Endothelial cell of umbilical vein (primary cell): ENCODE data around the gene SPHK2. TPM values are rescaled to one million over a fixed set of nuclear protein-coding genes. Genes with fewer than 3 reads are reported as not detected.

Experiments used
- BruUV-seq: library from RNA; stranded (reverse); fragments of 400-500 nt; replicated peaks from 2 replicates; lab custom pipeline; 2021; lab: Mats Ljungman, UMichigan
- CTCF ChIA-PET: fragments of 300-600, 350-600 bp; sonication (Branson Sonifier 250); formaldehyde crosslinking; loops from one replicate; lab custom pipeline; 2021; ENCODE audit warnings: antibody characterized with exemption, inconsistent platforms; lab: Charles Lee
- POLR2A ChIA-PET: fragments of 300-600, 350-600 bp; sonication (Branson Sonifier 250); formaldehyde crosslinking; loops from one replicate; lab custom pipeline; 2021; ENCODE audit warnings: antibody characterized with exemption, inconsistent platforms; lab: Charles Lee
- DNase-seq: peaks from one replicate; pipeline ENCODE4 v3.0.0-alpha.2; 2011; ENCODE audit warnings: low read depth, low spot score
- FAIRE-seq: peaks from 2 replicates; lab custom pipeline; 2011; peaks lifted over from hg19 to GRCh38; lab: Jason Lieb, UNC
- H2AFZ ChIP-seq: 2 replicates; pipeline ENCODE4 v1.6.0; 2012; ENCODE audit warnings: low read depth, low read length, control low read depth, inconsistent platforms
- H3K27ac ChIP-seq: 2 replicates; pipeline ENCODE4 v1.5.1; 2011; ENCODE audit warnings: low read depth, mild to moderate bottlenecking, control low read depth, low read length, moderate library complexity; ENCODE audit not compliant: insufficient read depth
- H3K27me3 ChIP-seq, 2 experiments: 2 replicates each; pipeline versions ENCODE4 v1.6.0 to v1.6.1; 2011; ENCODE audit warnings: low read length in 2 of 2, mixed read lengths in 1 of 2; ENCODE audit not compliant: control insufficient read depth in 2 of 2, insufficient read depth in 2 of 2
- H3K36me3 ChIP-seq, 2 experiments: 2 replicates in 1 of 2; 3 replicates in 1 of 2; pipeline ENCODE4 v1.5.1; 2011; ENCODE audit warnings: low read length in 2 of 2, mild to moderate bottlenecking in 1 of 2, moderate library complexity in 1 of 2; ENCODE audit not compliant: control insufficient read depth in 2 of 2, insufficient read depth in 2 of 2; ENCODE audit errors: extremely low read depth in 1 of 2
- H3K4me1 ChIP-seq: 3 replicates; pipeline ENCODE4 v1.5.1; 2011; ENCODE audit warnings: mild to moderate bottlenecking, low read length; ENCODE audit not compliant: control insufficient read depth, insufficient read depth; ENCODE audit errors: extremely low read depth
- H3K4me2 ChIP-seq: 2 replicates; pipeline ENCODE4 v1.6.1; 2011; ENCODE audit warnings: low read length, control low read depth, mixed read lengths; ENCODE audit not compliant: insufficient read depth
- H3K4me3 ChIP-seq, 3 experiments: fragments of 200-600 bp in 1 of 3; sonication (generic), shearing (Covaris generic) in 1 of 3; replicated peaks in 1 of 3; 2 replicates each; pipeline ENCODE4 v1.5.1; 2011 to 2016; ENCODE audit warnings: control low read depth in 3 of 3, low read length in 3 of 3, mild to moderate bottlenecking in 2 of 3, inconsistent platforms in 1 of 3, low read depth in 1 of 3, moderate library complexity in 1 of 3; ENCODE audit not compliant: insufficient read depth in 1 of 3
- H3K79me2 ChIP-seq: 2 replicates; pipeline ENCODE4 v1.6.0; 2012; ENCODE audit warnings: low read length, inconsistent platforms; ENCODE audit not compliant: control insufficient read depth, insufficient read depth
- H3K9ac ChIP-seq: replicated peaks from 2 replicates; pipeline ENCODE3; 2011; ENCODE audit warnings: low read length, control low read depth; ENCODE audit not compliant: insufficient read depth; ENCODE audit errors: extremely low read depth
- H3K9me1 ChIP-seq: replicated peaks from 3 replicates; pipeline ENCODE4 v1.6.0; 2011; ENCODE audit warnings: mild to moderate bottlenecking, low read length; ENCODE audit not compliant: control insufficient read depth, insufficient read depth; ENCODE audit errors: extremely low read depth
- H3K9me3 ChIP-seq: replicated peaks from 2 replicates; pipeline ENCODE4 v1.5.1; 2012; ENCODE audit warnings: low read length, inconsistent platforms; ENCODE audit not compliant: control insufficient read depth, insufficient read depth
- H4K20me1 ChIP-seq: replicated peaks from 2 replicates; pipeline ENCODE3; 2011; ENCODE audit warnings: mild to moderate bottlenecking, low read length; ENCODE audit not compliant: control insufficient read depth, insufficient read depth; ENCODE audit errors: extremely low read depth
- CTCF ChIP-seq, 2 donors: IDR thresholded peaks; 1 replicate in 1 of 2; 2 replicates in 1 of 2; pipeline ENCODE4 v1.5.1; 2011; ENCODE audit warnings: low read length in 2 of 2, mild to moderate bottlenecking in 2 of 2, moderate library complexity in 2 of 2, control low read depth in 1 of 2, inconsistent platforms in 1 of 2, low read depth in 1 of 2; ENCODE audit not compliant: insufficient read depth in 1 of 2; ENCODE audit errors: extremely low read depth in 1 of 2
- EZH2 ChIP-seq: IDR thresholded peaks from 2 replicates; pipeline ENCODE4 v1.6.1; 2012; ENCODE audit warnings: borderline replicate concordance, low read depth, mild to moderate bottlenecking, moderate library complexity, low read length, inconsistent platforms; ENCODE audit not compliant: severe bottlenecking
- FOS ChIP-seq: IDR thresholded peaks from 2 replicates; pipeline ENCODE4 v1.6.1; 2011; ENCODE audit warnings: mild to moderate bottlenecking, low read length, moderate library complexity, borderline replicate concordance; ENCODE audit not compliant: insufficient read depth
- GATA2 ChIP-seq: IDR thresholded peaks from 2 replicates; pipeline ENCODE4 v1.7.0; 2011; ENCODE audit warnings: low read depth, mild to moderate bottlenecking, moderate library complexity, mixed read lengths, low read length; ENCODE audit not compliant: insufficient read length, insufficient read depth
- JUN ChIP-seq: IDR thresholded peaks from 2 replicates; pipeline ENCODE4 v1.6.1; 2011; ENCODE audit warnings: borderline replicate concordance, low read depth; ENCODE audit not compliant: insufficient read length, insufficient read depth
- MAX ChIP-seq: IDR thresholded peaks from 2 replicates; pipeline ENCODE4 v1.6.1; 2011; ENCODE audit not compliant: insufficient read depth, insufficient read length
- MYC ChIP-seq: IDR thresholded peaks from one replicate; pipeline ENCODE4 v1.6.1; 2011; ENCODE audit warnings: mild to moderate bottlenecking, low read depth, low read length
- POLR2A ChIP-seq: IDR thresholded peaks from 2 replicates; pipeline ENCODE4 v1.6.1; 2012; ENCODE audit warnings: low read depth, mild to moderate bottlenecking, control low read depth, low read length
- POLR2AphosphoS5 ChIP-seq: IDR thresholded peaks from 2 replicates; pipeline ENCODE4 v1.6.1; 2012; ENCODE audit warnings: low read depth, mild to moderate bottlenecking, control low read depth, low read length, moderate library complexity; ENCODE audit not compliant: insufficient read depth
- dilution Hi-C: fragments of 300-500 bp; cut with MboI; formaldehyde crosslinking; loops from one replicate; pipeline ENCODE4 v1.15.0; 2019; ENCODE audit warnings: low sequenced_read_pairs; ENCODE audit not compliant: extremely low pct_ligation_motif_present
- intact Hi-C: fragments of 100-400 bp; cut with micrococcal nuclease; formaldehyde crosslinking; loops from one replicate; pipeline ENCODE4 v1.10.0; 2022
- polyA plus RNA-seq, 4 experiments: library from polyadenylated mRNA; depleted of rRNA in 3 of 4; stranded (reverse) in 3 of 4; unstranded in 1 of 4; fragments of >200 nt; gene quantifications; 2 replicates each; pipeline versions ENCODE4 v1.2.1 to v1.2.3, GENCODE V29; 2011 to 2012; ENCODE audit warnings: missing spikeins in 1 of 4
- total RNA-seq: library from RNA; stranded (reverse); gene quantifications from 2 replicates; pipeline ENCODE4 v1.2.3, GENCODE V29; 2021

Gene SPHK2
- total and polyA plus RNA-seq, 2 donors (not counting 3 experiments of a cell fraction or from before 2014, with no cell fraction given), result 20.2 to 31.1 TPM

- no peak overlapping the region for H3K9ac ChIP-seq
- no peak for TF ChIP-seq CTCF (IDR thresholded peaks at IDR 0.05; ENCODE audit: extremely low read depth in 1 of 2, insufficient read depth in 1 of 2, low read depth in 1 of 2, low read length in 2 of 2)
- no peak for TF ChIP-seq FOS
- no peak for TF ChIP-seq POLR2AphosphoS5
- TF ChIP-seq JUN, result no peak
- no peak for TF ChIP-seq MAX
- TF ChIP-seq MYC, result no peak
- no peak for TF ChIP-seq EZH2
- TF ChIP-seq GATA2, result no peak
- TF ChIP-seq POLR2A, result no peak
- no peaks in the 10 kb centered on the region for H4K20me1 ChIP-seq
- intact Hi-C loops, result loop anchor here (1.0 to 2.0 kb wide), 7 partner anchors 8 to 196 kb away; no protein-coding TSS in a partner anchor
- no peaks in the 10 kb centered on the region for H3K79me2 ChIP-seq
- H3K36me3 ChIP-seq, result no peaks in the 10 kb centered on the region
- peaks cover 0 to 2% of the 10 kb centered on the region in 2 experiments for H3K27me3 ChIP-seq
- H3K9me1 ChIP-seq, result no peaks in the 10 kb centered on the region
- no peak overlapping the region for H3K4me3 ChIP-seq
- DNase-seq (no peak), FAIRE-seq (peak; percentile 85)
- ChIA-PET CTCF (interaction anchor here (1.3 to 2.7 kb wide), 15 partner anchors 9 to 198 kb away, joined by 3 to 41 read pairs (median 12); partner anchors contain the start of genes HSD17B14 and NTN5), POLR2A (no interaction called here)
- H3K4me1 ChIP-seq, result peaks cover 9% of the 10 kb centered on the region
- H2AFZ ChIP-seq, result no peak overlapping the region
- no peak overlapping the region for H3K27ac ChIP-seq
- dilution Hi-C loops, result no loop called here
- H3K4me2 ChIP-seq, result peak overlapping the region; percentile 72
- BruUV-seq, result no TSS peak
- H3K9me3 ChIP-seq, result no peaks in the 10 kb centered on the region
These were observed 27.5 kb downstream of the SPHK2 start for GRCh38 chr19:48646722-48647216.
